D721Med (cell line): ENCODE results near the gene SPHK1.
A peak's percentile ranks its signal among the peaks of the same experiment; 100 is the strongest.

ENCODE experiments used
- DNase-seq: peaks from one replicate; pipeline ENCODE4 v3.0.0; 2011; ENCODE audit warnings: low spot score; ENCODE audit not compliant: insufficient read length
- FAIRE-seq: peaks from 2 replicates; lab custom pipeline; 2011; peaks lifted over from hg19 to GRCh38; lab: Jason Lieb, UNC
- TF ChIP-seq, protein P1 (sequence below): IDR thresholded peaks from 2 replicates; pipeline ENCODE4 v1.5.1; 2012; ENCODE audit warnings: mild to moderate bottlenecking, control low read depth; ENCODE audit not compliant: insufficient read depth; ENCODE audit errors: missing control alignments

The SPHK1 gene

GRCh38 chr17:76350463-76350862 lies 33.9 kb upstream of the SPHK1 start:
- FAIRE-seq (no peak), DNase-seq (no peak)
- TF ChIP-seq, protein P1, sequence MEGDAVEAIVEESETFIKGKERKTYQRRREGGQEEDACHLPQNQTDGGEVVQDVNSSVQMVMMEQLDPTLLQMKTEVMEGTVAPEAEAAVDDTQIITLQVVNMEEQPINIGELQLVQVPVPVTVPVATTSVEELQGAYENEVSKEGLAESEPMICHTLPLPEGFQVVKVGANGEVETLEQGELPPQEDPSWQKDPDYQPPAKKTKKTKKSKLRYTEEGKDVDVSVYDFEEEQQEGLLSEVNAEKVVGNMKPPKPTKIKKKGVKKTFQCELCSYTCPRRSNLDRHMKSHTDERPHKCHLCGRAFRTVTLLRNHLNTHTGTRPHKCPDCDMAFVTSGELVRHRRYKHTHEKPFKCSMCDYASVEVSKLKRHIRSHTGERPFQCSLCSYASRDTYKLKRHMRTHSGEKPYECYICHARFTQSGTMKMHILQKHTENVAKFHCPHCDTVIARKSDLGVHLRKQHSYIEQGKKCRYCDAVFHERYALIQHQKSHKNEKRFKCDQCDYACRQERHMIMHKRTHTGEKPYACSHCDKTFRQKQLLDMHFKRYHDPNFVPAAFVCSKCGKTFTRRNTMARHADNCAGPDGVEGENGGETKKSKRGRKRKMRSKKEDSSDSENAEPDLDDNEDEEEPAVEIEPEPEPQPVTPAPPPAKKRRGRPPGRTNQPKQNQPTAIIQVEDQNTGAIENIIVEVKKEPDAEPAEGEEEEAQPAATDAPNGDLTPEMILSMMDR: no peak

GRCh38 chr17:76351526-76352071 lies 32.8 kb upstream of the SPHK1 start:
- no peak for FAIRE-seq
- TF ChIP-seq, protein P1: no peak
- no peak for DNase-seq

- FAIRE-seq: no peak
- TF ChIP-seq, protein P1: no peak
- no peak for DNase-seq
Observed at GRCh38 chr17:76353004-76353598, 31.3 kb upstream of the SPHK1 start.

DNA sequence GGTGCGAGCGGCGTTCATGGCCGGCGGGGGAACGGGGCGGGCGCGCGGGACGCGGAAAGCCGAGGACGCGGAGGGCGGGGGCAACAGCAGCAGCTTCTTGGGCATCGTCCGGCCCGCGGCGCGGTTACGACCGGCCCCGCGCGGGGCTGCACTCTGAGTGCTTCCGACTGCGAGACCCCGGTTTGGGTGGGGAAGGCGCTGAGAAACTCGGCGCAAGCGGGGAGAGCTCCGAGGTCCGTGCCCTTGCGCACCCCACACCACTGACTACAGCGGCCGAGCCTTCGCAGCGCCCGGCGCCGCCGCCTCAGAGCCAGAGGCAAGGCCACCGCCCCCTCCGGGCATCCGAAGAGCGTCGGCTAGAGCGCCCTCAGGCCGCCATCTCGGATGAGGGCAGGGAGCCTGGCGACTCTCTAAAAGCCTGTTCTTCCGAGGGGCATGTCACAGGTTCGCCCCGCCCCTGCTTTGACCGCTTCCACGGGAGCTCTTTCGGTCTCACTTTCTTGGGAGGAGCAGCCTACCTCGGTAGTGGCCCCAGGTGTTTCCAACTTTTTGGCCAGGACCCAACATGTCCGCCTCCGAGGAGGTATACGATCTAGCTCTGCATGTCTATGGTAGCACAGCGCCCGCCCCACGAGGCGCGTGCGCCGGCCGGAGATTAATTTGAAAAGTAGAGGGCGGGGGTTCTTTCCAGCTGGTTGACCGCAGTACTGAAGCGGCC lies 30.7 kb upstream of the SPHK1 start, which contains the start of gene PRPSAP1:
TSS of gene PRPSAP1 (minus strand) at position 318 of the 718 bp plus-strand sequence. CDS start at position 105, 213 bp downstream.
- TF ChIP-seq, protein P1: no peak
- peak; percentile 90 for DNase-seq
- FAIRE-seq: no peak

DNA sequence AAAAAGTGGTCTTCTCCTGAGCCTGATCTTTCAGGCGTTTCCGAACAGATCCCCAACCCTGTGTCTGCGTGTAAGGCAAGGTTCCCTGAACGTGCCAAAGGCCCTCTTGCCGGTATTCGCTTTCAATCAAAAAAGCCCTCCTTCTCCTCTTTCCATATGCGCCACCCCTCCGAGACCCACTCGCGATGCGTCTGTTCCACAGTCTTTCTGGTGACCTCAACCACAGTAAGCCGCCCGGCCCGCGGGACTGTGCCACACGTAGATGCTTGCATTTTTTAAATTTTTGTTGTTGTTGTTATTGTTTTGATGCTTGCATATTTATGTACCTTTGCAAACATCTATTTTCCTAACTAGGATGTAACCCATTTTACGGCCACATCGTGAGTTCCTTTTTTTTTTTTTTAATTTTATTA lies 30.1 kb upstream of the SPHK1 start:
- DNase-seq (no peak), FAIRE-seq (no peak)
- TF ChIP-seq, protein P1: no peak

DNA sequence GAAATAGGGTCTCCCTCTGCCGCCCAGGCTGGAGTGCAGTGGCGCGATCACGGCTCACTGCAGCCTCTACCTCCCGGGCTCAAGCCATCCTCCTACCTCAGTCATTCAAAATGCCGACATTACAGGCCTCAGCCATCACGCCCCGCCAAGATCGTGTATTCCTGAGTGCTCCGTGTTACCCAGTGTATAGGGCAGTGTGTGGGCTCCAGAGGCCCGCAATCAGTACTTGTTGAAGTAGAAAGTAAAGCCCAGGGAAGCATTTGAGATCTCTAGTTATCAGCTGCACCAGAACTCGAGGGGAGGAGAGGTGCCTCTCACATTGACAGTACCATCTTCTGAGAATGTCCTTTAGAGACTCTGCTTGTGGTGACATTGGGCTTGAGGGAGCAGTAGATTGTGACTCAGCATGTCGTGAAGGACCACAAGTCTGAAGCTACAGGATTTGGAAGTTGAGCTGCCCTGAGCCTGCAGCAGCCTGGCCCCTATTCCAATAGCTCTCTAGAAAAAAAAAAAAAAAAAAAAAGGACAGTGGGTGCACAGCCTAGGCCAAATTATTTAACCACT lies 29.6 kb upstream of the SPHK1 start:
- TF ChIP-seq, protein P1: no peak
- no peak for FAIRE-seq
- DNase-seq: no peak
